ENCODE measurements around the gene CD247. TPM values are rescaled to one million over a fixed set of nuclear protein-coding genes. Genes with fewer than 3 reads are reported as not detected.

The CD247 gene
- total RNA-seq, 2 donors from 2014 or later: 1.1 to 2.0 TPM

DNA sequence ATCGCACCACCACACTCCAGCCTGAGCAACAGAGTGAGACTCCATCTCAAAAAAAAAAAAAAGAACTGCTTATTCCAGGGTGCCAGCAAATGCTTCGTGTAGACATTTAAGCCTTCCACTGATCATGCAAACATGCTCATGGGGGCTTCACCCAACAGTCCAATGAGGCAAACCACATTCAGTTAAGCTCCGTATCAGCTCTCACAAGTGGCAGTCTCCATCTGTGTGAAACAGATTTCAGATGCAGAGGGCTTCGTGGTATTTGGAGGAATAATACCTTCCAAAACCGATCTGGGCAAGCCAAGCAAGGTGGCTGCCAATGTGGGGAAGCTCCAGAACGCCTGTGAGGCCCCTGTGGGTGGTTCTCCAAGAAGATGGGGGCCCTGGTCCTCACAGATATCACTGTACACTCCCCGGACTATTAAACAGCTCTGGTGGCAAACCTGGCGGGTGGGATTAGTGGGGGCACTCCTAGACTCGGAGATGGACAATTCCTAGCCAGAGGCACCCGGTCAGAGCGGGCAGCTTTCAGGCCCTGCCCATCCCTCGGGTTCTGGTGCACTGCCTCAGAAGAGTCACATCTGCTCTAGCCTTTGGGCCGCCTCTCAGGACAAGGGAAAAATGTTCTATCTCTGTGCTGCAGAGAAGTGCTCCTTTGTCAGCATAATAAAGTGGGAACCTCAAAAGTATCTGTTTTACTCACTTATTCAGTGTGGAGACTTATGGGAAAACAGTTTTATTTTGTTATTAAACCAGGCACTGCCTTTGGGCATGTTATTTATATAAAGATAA, 25.1 kb upstream of the CD247 start:
- intact Hi-C loops (cut with DNase I): no loop called here
- ATAC-seq (peak in 1 of 2 donors; percentile 12), DNase-seq (no peak)

DNA sequence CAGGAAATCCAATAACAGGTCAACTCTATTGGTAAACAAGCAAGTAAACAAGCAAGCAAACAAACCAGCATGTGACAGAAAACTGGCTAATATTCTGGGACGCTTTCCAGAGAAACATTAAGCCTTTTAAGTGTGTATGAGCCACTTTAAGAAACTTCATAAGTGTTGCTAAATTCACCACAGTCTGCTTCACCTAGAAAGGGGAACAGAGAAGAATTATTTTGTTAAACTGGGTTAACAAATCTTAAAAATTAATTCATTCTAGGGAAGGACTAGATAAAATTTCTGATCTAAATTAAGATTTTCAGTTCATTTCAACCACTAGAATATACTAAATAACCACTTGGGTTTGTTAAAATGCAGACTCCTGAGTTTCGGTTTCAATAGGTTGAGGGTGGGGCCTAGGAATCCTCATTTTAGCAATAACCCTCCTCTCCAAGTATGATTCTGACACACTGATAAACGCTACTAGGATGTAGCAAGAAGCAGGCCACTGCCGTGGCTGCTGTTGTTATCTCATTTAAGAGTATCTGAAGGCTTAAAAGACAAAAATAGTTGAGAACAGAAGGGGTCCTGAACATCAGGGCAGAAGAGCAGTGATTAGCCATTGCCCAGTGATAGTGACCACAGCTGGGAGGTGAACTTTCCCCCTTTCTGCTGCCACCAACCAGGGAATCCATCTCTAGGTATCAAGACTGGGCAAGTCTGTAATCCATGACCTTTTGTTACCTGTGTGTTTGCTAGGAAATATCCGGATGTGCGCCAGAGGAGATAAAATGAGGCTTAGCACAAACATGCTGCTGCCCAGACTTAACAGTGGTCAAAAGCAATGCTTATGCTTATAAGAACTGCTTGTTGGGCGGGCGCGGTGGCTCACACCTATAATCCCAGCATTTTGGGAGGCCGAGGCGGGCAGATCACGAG, 24.0 kb upstream of the CD247 start:
- ATAC-seq (no peak), DNase-seq (no peak)
- intact Hi-C loops (cut with DNase I): no loop called here

DNA sequence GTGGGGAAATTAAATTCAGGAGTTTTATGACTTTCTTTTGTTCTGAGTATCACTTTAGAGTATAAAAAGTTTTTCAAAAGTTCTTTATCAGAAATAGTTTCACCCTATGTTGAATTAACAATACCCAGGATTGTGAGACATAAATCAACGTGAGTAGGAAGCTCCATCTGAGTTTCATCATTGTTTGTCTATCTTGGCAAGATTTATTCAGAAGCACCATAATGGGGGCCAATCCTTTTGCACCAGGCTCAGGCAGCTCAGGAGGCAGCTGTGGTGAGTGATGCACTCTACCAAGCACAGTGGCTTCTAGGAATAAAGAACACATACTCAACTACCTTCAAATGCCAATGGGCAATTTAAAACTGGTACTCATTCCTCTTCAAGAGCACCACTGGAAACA, 23.3 kb upstream of the CD247 start:
- DNase-seq (no peak), ATAC-seq (peak in 1 of 2 donors; percentile 30)
- intact Hi-C loops (cut with DNase I): no loop called here

DNA sequence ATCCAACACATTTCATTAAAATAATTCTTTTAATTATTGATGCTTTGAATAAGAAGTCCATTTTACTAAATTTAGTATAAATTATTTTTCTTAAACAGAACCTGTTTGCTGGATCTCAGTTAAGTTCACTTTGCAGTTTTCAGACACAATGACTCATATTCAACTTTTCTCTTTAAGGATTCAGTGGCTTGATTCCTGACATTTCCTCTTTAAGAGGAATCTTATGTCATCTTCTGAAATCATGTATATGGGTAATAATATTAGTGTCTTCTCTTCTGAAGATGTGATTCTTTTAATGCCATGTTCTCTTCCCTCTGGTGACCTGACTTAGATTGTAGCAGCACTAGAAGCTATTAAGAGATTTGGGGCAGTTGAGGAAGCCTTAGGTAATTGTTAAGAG, 22.7 kb upstream of the CD247 start:
- intact Hi-C loops (cut with DNase I): no loop called here

DNA sequence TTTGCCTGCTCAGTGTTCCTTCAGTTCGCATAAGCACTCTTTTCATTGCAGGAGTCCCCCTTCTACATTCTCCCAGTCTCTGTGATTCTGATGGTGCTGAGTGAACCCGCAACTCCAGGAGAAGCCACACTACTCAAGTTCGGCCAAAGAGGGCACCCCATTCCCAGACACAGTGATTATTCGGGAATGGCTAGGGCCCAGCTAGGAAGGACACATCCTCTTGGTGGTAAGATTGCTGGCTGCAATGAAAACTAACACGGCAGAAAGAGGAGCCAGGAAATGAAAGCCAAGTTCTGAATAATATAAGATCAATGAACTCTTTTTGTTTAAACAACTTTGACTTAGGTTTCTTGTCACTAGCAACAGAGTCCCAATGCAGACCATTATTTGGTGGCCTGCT, 20.3 kb upstream of the CD247 start:
- intact Hi-C loops (cut with DNase I): loop anchor here in 1 of 2 donors (10.0 kb wide), 3 partner anchors 134 to 474 kb away; no protein-coding TSS in a partner anchor
- DNase-seq: no peak
- ATAC-seq: no peak

More for the DNA sequence above, 22.7 kb upstream of the CD247 start:
- ATAC-seq (no peak), DNase-seq (no peak)

DNA sequence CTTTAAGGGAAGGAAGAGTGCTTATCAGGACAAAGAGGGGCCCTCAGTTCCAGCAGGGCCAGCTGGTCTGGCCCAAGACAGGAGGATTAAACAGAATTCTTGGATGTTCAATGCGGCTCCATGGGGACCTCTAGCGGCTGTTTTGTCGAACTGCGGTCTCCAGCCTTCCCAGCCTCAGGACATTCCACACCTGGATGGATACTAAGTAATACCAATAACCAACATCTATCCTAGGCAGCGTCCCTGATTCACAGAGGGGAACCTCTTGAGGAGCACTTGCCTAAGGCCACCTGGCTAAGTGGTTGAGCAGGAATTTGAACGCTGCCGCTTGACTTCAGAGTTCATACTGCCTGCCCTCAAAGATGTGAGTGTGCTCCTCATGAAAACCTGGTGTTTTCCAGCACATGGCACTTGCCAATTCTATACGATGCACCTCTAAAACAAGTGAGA, 15.5 kb upstream of the CD247 start:
- peak; percentile 46 for DNase-seq
- ATAC-seq: peak; percentile 88
- intact Hi-C loops (cut with DNase I): loop anchor here (5.0 to 10.0 kb wide), 7 partner anchors 92 to 469 kb away; no protein-coding TSS in a partner anchor

DNA sequence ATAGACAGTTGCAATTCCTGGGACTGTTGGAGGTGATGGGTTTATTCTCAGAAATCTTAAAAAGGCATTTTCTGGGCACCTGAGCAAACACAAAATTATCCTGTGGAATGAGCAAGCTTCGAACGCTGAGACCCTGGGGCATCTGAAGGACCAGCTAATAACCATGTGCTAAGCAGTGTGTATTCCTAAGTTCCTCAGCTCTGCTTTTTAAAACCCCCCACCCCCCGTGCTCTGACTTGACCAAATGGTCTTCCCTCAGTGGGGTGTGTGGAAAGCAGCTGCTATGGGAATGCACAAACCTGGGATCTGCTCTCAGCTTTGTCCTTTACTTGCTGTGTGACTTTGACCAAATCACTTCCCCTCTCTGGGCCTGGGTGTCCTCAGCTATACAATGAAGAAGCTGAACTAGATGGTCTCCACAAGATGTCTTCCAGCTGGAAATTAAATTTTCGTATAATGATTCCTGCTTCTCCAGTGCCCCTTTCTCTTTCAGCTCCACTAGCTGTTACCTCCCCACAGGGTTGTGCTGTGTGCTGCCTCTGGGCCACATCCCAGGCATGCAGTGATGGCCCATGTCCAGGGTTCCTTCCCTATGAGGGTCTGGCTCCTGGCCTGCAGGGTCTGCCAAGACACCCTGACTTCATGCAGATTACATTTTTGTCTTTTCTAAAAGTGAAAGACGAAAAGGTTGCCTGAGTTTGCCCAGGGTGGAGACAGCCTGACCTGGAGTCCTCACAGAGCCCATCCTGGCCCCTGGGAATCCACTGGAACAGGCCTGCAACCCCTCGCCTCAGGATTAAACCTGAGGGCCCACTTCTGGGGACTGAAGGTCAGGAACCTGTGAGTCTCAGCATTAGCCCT, 14.9 kb upstream of the CD247 start:
- ATAC-seq: peak; percentile 51 to 55
- intact Hi-C loops (cut with DNase I): loop anchor here (5.0 to 10.0 kb wide), 7 partner anchors 91 to 468 kb away; no protein-coding TSS in a partner anchor
- no peak for DNase-seq

DNA sequence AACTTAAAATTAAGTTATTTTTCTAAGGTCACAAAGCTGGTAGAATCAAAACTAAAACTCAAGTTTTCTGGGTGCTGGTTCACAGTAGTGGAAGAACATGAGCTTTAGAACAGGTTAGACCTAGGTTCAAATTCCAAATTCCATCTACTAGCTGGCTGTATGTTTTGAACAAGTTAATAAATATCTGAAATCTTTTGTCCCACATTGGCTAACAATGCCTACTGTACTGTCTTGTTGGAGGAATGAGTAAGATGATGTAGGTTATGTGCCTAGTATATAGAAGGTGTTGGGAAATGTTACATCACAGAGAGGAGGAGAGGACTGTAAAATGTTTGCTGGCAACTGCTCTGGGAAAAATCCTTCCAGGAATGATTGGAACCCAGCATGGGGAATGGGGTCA, 14.0 kb upstream of the CD247 start:
- no peak for DNase-seq
- intact Hi-C loops (cut with DNase I): loop anchor here (5.0 to 10.0 kb wide), 7 partner anchors 90 to 468 kb away; no protein-coding TSS in a partner anchor
- ATAC-seq: no peak

DNA sequence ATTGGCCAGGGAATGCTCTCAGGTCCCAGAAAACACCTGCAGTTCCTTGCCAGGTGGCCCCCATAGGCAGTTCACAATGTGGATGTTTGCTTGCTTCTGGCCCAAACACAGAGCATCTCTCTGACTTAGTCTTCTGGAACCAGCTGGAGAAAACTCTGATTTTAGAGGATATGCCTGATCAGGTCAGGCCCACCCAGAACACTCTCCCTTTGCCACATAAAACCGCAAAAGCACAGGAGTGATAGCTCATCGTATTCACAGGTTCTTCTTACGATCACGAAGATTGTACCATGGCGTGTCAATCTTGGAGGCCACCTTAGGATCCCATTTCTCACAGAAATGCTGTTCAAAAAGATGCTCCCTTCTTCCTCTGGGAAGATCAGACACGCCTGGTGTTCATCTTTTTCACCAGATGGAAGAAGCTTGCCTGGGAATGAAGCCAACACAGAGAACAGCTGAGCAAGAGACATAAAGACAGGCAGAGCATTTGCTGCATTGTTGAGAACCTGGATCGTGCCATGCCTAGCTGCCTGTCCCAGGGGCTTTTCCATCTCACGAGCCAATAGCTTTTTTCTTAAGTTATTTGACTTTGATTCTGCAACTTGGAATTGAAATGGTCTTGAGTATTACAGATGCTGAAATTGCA, 11.6 kb upstream of the CD247 start:
- DNase-seq (no peak), ATAC-seq (no peak)
- intact Hi-C loops (cut with DNase I): loop anchor here (5.0 to 10.0 kb wide), 7 partner anchors 88 to 465 kb away; no protein-coding TSS in a partner anchor

DNA sequence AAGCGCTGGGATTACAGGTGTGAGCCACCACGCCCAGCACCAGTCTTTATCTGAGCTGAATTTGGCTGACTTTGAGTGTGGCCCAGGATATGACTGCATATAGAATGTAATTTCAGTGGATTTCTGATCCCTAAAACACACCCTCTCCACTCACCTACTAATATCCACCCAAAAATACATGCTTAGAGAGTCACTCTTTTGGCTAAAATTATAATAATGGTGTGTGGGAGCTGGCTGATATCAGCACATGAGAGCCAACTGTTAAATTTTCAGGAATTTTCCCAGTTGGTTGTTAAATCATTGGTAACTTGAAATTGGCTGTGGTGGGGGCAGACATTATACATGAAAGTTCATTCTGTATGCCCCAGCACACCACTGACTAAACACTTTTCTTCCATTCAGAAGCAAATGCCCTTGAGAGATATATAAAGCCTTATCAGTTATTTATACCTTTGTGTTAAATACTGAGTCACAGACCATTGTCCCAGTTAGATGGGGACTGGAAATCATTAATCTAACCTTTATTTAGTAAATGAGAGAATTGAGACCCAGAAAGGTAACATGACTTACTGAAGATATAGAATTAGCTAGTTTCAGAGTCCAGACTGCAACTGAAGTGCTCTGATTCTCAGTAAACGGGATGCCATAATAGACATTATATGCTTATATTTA, 9.9 kb upstream of the CD247 start:
- intact Hi-C loops (cut with DNase I): no loop called here
- no peak for ATAC-seq

DNA sequence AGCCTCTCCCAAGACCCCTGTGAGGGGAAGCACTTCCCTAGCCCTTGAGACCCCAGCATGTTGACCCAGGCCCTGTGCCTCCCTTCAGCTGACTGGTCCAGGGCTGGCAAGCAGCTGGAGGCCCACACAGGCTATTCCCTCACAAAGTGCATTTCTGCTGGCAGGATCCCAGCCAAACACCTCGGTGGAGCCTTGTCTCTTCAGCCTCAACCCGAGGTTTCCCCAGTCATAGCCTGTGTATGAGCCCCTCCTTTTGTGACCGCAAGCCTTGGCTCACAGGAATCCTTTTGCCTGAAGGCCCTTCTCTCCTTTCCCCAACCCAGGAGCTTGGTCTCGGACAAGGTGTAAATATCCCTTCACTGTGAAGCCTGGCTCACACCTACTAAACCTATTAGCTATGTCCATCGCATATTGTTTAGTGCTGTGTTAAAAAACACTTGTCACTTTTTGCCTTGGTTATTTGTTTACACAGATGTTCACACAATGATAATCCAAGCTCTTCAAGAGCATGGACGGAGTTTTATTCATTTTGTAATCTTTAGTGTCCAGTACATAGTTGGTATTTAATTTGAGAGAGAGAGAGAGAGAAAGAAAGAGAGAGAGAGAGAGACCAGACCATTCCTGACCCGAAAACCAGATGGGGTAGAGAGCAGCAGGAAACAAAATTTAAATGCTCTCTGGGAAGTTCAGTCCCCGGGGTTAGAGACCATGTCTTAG, 8.5 kb upstream of the CD247 start:
- intact Hi-C loops (cut with DNase I): no loop called here
- ATAC-seq: no peak
- no peak for DNase-seq

More for the DNA sequence above, 9.9 kb upstream of the CD247 start:
- DNase-seq: no peak

DNA sequence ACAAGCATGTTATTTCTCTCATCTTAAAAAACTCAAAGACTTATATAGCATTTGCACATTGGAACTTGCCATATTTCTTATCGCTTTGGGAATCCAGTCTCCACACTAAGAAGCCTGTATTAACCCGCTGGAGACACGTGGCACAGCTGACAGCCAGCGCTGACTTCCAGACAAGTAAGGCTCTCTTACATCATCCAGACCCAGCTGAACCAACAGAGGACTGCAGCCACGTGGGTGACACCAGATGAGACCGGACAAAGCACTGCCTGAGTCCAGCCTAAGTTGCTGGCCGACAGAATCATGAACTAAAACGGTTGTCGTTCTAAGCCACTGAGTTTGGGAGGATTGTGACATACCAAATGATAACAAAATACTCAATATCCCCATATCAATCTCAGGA, 6.3 kb upstream of the CD247 start:
- DNase-seq (no peak), ATAC-seq (peak in 1 of 2 donors; percentile 48)
- intact Hi-C loops (cut with DNase I): no loop called here

DNA sequence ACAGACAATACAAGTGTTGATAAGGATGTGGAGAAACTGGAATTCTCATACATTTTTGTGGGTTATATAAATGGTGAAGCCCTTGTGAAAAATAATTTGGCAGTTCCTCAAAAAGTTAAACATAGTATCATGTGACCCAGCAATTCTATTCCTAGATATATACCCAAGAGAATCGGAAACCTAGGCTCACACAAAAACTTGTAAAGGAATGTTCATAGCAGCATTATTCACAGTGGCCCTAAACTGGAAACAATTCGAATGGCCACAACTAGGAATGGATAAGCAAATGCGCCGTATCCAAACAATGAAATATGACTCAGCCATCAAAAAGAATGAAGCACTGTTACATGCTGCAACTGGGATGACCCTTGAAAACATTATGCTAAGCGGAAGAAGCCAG, 3.9 kb upstream of the CD247 start:
- ATAC-seq (no peak), DNase-seq (no peak)
- intact Hi-C loops (cut with DNase I): no loop called here

DNA sequence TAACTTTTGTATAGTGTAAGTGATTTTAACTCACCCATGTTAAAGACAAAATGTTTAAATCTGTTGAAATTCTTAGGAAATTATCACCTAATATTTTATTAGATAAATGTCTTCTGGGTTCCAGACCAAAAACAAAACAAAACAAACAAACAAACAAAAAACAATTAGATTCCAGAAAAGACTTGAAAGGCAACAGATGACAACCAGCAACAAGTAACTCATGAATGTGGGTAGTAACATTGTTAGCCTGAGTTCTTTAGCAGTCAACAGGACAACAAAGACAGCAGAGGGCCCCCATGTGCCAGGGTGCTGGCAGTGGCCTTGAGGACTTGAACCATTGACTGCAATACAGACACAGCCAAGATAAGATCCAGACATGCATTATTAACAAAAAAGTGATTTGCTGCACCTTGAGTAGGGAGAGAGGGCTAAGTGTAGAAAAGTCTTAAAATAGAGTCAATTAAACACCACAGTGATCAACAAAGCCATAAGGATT, 2.4 kb upstream of the CD247 start:
- ATAC-seq (no peak), DNase-seq (no peak)
- intact Hi-C loops (cut with DNase I): no loop called here

DNA sequence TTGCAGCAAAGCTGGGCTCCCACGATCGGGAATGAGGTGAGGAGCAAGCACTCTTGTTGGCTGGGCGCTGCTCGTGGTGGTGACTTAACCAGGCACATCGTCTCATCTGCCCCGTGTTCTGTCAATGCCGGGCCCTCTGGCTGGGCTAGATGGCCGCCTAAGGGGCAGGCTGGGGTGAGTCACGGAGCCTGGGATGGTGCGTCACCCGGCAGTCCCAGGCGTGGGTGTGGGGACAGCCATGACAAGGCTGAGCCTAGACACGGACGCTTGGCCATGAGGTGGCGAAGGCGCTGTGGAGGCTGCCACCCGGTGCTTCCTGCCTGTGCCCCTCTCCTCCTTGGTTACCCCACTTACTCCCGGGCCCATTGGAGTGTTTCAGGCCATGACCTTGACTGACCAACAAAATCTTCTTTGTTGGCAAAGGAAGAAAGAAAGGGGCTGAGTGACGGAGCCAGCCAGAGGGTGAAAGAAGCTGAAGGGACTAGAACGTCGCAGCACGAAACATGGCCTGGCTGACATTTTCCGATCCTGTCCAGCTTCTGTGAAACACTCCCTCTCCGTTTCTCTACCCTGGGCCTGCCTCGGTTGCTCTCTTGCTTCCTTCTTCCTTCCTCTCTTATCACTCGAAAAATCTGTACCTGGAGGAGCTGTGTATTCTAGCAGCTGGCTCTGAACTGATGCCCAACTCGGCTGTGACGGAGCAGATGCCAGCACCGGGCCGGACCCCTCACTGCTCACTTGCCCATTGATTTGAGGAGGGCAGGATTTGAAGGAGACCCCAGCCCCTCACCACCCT, 596 bp downstream of the CD247 start:
- ATAC-seq: peak; percentile 49 to 72
- DNase-seq: no peak
- intact Hi-C loops (cut with DNase I): no loop called here
